HCT116 (cell line): Measurements from ENCODE around the gene RAVER2. TPM values are rescaled to one million over a fixed set of nuclear protein-coding genes. Genes with fewer than 3 reads are reported as not detected.
"Not testable (repeated sequence)": the region's sequence is repeated elsewhere in the genome, so short reads cannot be mapped to it uniquely, and the experiment has no call there.

Source experiments
- ATAC-seq: fragments of 200-7000 bp; cut with Tn5 transposase; 2 replicates; pipeline ENCODE4 v1.9.1; 2020; ENCODE audit warnings: mild to moderate bottlenecking, moderate library complexity
- BruUV-seq: library from RNA; stranded (reverse); fragments of 400-500 nt; replicated peaks from 2 replicates; lab custom pipeline; 2021; lab: Mats Ljungman, UMichigan
- CTCF ChIA-PET: fragments of 300-600 bp; sonication (Branson Sonifier 250); formaldehyde crosslinking; loops from one replicate; lab custom pipeline; 2021; ENCODE audit warnings: antibody characterized with exemption; lab: Charles Lee
- POLR2A ChIA-PET: fragments of 300-600, 350-600 bp; sonication (Branson Sonifier 250); formaldehyde crosslinking; loops from one replicate; lab custom pipeline; 2021; ENCODE audit warnings: antibody characterized with exemption; lab: Charles Lee
- RAD21 ChIA-PET, 2 experiments: fragments of 300-600 bp; sonication (Branson Sonifier 250); formaldehyde crosslinking; loops; one replicate each; lab custom pipeline; 2023; ENCODE audit warnings: low total read pairs in 2 of 2; ENCODE audit not compliant: uncharacterized antibody in 2 of 2, unreplicated experiment in 2 of 2, low non-redundant PET in 1 of 2; lab: Charles Lee
- DNase-seq: peaks from one replicate; pipeline ENCODE4 v3.0.0-alpha.2; 2010; ENCODE audit warnings: low read depth, low spot score
- H2AFZ ChIP-seq: fragments of 200-600 bp; shearing (Covaris generic), sonication (generic); 2 replicates; pipeline ENCODE4 v1.6.1; 2017; ENCODE audit warnings: low read depth, mixed run types, mixed read lengths, antibody characterized with exemption, low read length; ENCODE audit not compliant: poor library complexity, severe bottlenecking
- H3K27ac ChIP-seq: 2 replicates; pipeline ENCODE4 v1.5.1; 2012; ENCODE audit warnings: low read depth, low read length
- H3K27me3 ChIP-seq: fragments of 200-600 bp; sonication (generic); 2 replicates; pipeline ENCODE4 v1.6.1; 2016; ENCODE audit warnings: mixed run types, low read length, mixed read lengths; ENCODE audit not compliant: insufficient read depth
- H3K36me3 ChIP-seq, 2 experiments: fragments of 200-500 bp in 1 of 2; fragments of 200-600 bp in 1 of 2; sonication (Bioruptor generic) in 1 of 2; sonication (generic) in 1 of 2; 2 replicates each; pipeline versions ENCODE4 v1.5.1 to v1.6.1; 2014 to 2016; ENCODE audit warnings: low read length in 2 of 2, inconsistent platforms in 1 of 2, mixed read lengths in 1 of 2, mixed run types in 1 of 2; ENCODE audit not compliant: insufficient read depth in 2 of 2, control insufficient read depth in 1 of 2
- H3K4me1 ChIP-seq, 2 experiments: fragments of 200-600 bp in 1 of 2; sonication (generic) in 1 of 2; 2 replicates each; pipeline versions ENCODE4 v1.5.1 to v1.6.1; 2012 to 2017; ENCODE audit warnings: low read length in 2 of 2, inconsistent platforms in 1 of 2, mild to moderate bottlenecking in 1 of 2, mixed read lengths in 1 of 2, mixed run types in 1 of 2, moderate library complexity in 1 of 2; ENCODE audit not compliant: insufficient read depth in 2 of 2, control insufficient read depth in 1 of 2
- H3K4me2 ChIP-seq: fragments of 200-600 bp; sonication (generic); 2 replicates; pipeline ENCODE4 v1.6.1; 2017; ENCODE audit warnings: mixed run types, low read length, mixed read lengths
- H3K4me3 ChIP-seq, 2 experiments: fragments of 200-600 bp in 1 of 2; sonication (generic) in 1 of 2; replicated peaks in 1 of 2; 2 replicates each; pipeline ENCODE4 v1.5.1; 2011 to 2016; ENCODE audit warnings: low read length in 2 of 2, control low read depth in 1 of 2, low read depth in 1 of 2, mild to moderate bottlenecking in 1 of 2, mixed read lengths in 1 of 2, mixed run types in 1 of 2
- H3K79me2 ChIP-seq: fragments of 200-600 bp; sonication (generic); 2 replicates; pipeline ENCODE4 v1.6.1; 2017; ENCODE audit warnings: mild to moderate bottlenecking, mixed run types, low read length, moderate library complexity, mixed read lengths; ENCODE audit not compliant: insufficient read depth
- H3K9ac ChIP-seq: fragments of 200-600 bp; sonication (generic); 2 replicates; pipeline ENCODE4 v1.6.1; 2016; ENCODE audit warnings: low read length, mixed read lengths
- H3K9me2 ChIP-seq: fragments of 200-600 bp; sonication (generic), shearing (Covaris generic); 2 replicates; pipeline ENCODE4 v1.6.1; 2017; ENCODE audit warnings: mixed run types, mild to moderate bottlenecking, moderate library complexity; ENCODE audit not compliant: insufficient read depth
- H3K9me3 ChIP-seq, 2 experiments: fragments of 200-500 bp in 1 of 2; fragments of 200-600 bp in 1 of 2; sonication (Bioruptor generic) in 1 of 2; sonication (generic) in 1 of 2; 2 replicates each; pipeline ENCODE4 v1.6.1; 2014 to 2017; ENCODE audit warnings: low read length in 2 of 2, mixed read lengths in 2 of 2, inconsistent platforms in 1 of 2, low read depth in 1 of 2, mild to moderate bottlenecking in 1 of 2, mixed run types in 1 of 2, moderate library complexity in 1 of 2; ENCODE audit not compliant: control insufficient read depth in 1 of 2, insufficient read depth in 1 of 2
- H4K20me1 ChIP-seq: fragments of 200-600 bp; sonication (generic), shearing (Covaris generic); 2 replicates; pipeline ENCODE4 v1.6.1; 2017; ENCODE audit warnings: mixed run types, mild to moderate bottlenecking, moderate library complexity; ENCODE audit not compliant: insufficient read depth
- ELF1 ChIP-seq: IDR thresholded peaks from 2 replicates; pipeline ENCODE4 v1.6.1; 2012; ENCODE audit warnings: low read depth, borderline replicate concordance
- POLR2AphosphoS5 ChIP-seq: IDR thresholded peaks from 2 replicates; pipeline ENCODE4 v1.6.1; 2011; ENCODE audit warnings: mild to moderate bottlenecking, low read depth, low read length, moderate library complexity
- ZFX ChIP-seq: fragments of 450-650 bp; IDR thresholded peaks from 2 replicates; pipeline ENCODE4 v1.6.1; 2017
- ZNF274 ChIP-seq: fragments of 200-500 bp; sonication (Bioruptor generic); IDR thresholded peaks from 2 replicates; pipeline ENCODE4 v1.6.1; 2014; ENCODE audit warnings: mild to moderate bottlenecking, low read depth, low read length, inconsistent platforms
- intact Hi-C: fragments of 100-400 bp; cut with micrococcal nuclease; formaldehyde crosslinking; loops from 2 replicates; pipeline ENCODE4 v1.10.0; 2022
- total RNA-seq: library from RNA; stranded (reverse); gene quantifications from one replicate; pipeline ENCODE4 v1.2.1, GENCODE V29; 2021; ENCODE audit not compliant: unreplicated experiment

Gene RAVER2
- total RNA-seq, 1 experiment from 2014 or later, result 23.2 TPM

DNA sequence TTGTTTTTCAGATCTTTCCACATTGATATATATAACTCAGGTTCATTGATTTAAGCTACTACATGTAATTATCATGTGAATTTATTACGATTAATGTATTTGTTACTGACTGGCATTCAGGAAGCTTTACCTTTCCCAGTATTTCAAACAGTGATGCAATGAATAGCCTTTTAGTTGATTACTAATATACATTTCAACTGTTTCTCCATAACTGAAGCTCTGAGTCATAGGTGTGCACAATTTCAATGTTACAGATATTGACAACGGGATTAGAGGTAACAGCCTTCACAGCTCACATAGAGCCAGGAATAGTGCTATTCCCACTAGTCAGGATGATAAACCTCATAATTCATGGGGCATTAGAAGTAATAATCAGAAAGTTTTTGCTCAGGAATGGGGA lies 25.1 kb downstream of the RAVER2 start:
- RAD21 ChIA-PET, result no interaction called here
- no peak overlapping the region for H3K4me3 ChIP-seq
- TF ChIP-seq ZNF274, result no peak
- no peak for TF ChIP-seq POLR2AphosphoS5
- TF ChIP-seq, all 23 proteins: peak for 0
- no peaks in the 10 kb centered on the region; a peak in 1 of 4 replicates for H3K9me3 ChIP-seq
- no peak overlapping the region for H3K4me2 ChIP-seq
- no TSS peak for BruUV-seq
- ATAC-seq (no peak), DNase-seq (no peak)
- H3K9me2 ChIP-seq, result no peaks in the 10 kb centered on the region
- H3K9ac ChIP-seq, result no peak overlapping the region
- ChIA-PET CTCF (no interaction called here), POLR2A (no interaction called here)
- H3K79me2 ChIP-seq, result peaks cover 27% of the 10 kb centered on the region
- peaks cover 0 to 12% of the 10 kb centered on the region in 2 experiments; a peak in 1 of 4 replicates for H3K36me3 ChIP-seq
- intact Hi-C loops, result no loop called here
- no peak overlapping the region for H2AFZ ChIP-seq
- H4K20me1 ChIP-seq, result peaks cover 5% of the 10 kb centered on the region; the same call in 1 of the 2 replicates
- no peak overlapping the region for H3K27ac ChIP-seq
- H3K27me3 ChIP-seq, result no peaks in the 10 kb centered on the region
- no peaks in the 10 kb centered on the region for H3K4me1 ChIP-seq

GRCh38 chr1:64773306-64773705 lies 28.4 kb downstream of the RAVER2 start:
- H2AFZ ChIP-seq, H3K4me2 ChIP-seq, POLR2A ChIA-PET, H3K27ac ChIP-seq, H3K9ac ChIP-seq, H3K79me2 ChIP-seq, intact Hi-C loops, H3K9me2 ChIP-seq, RAD21 ChIA-PET, BruUV-seq, ATAC-seq, H3K9me3 ChIP-seq, H4K20me1 ChIP-seq, H3K4me3 ChIP-seq, DNase-seq, H3K4me1 ChIP-seq, CTCF ChIA-PET, H3K27me3 ChIP-seq: not testable (repeated sequence)
- peaks cover 0 to 12% of the 10 kb centered on the region in 2 experiments; a peak in 1 of 4 replicates for H3K36me3 ChIP-seq

- ChIA-PET CTCF (no interaction called here), RAD21 (no interaction called here), POLR2A (no interaction called here)
- Histone ChIP-seq H4K20me1 (no peaks in the 10 kb centered on the region), H3K9me3 (no peaks in the 10 kb centered on the region; a peak in 1 of 4 replicates), H3K36me3 (peaks cover 0 to 9% of the 10 kb centered on the region in 2 experiments; a peak in 1 of 4 replicates), H3K9ac (no peak overlapping the region), H3K4me2 (no peak overlapping the region), H3K4me1 (no peaks in the 10 kb centered on the region), H2AFZ (no peak overlapping the region), H3K4me3 (no peak overlapping the region), H3K79me2 (no peaks in the 10 kb centered on the region), H3K27ac (no peak overlapping the region), H3K9me2 (no peaks in the 10 kb centered on the region)
- no TSS peak for BruUV-seq
- no peak for ATAC-seq
- DNase-seq, result no peak
- intact Hi-C loops, result no loop called here
- no peak for TF ChIP-seq ZFX
- no peak for TF ChIP-seq ELF1
- TF ChIP-seq, all 23 proteins: peak for 0
- no peaks in the 10 kb centered on the region for H3K27me3 ChIP-seq
Measured at GRCh38 chr1:64775113-64775512, 30.2 kb downstream of the RAVER2 start.

DNA sequence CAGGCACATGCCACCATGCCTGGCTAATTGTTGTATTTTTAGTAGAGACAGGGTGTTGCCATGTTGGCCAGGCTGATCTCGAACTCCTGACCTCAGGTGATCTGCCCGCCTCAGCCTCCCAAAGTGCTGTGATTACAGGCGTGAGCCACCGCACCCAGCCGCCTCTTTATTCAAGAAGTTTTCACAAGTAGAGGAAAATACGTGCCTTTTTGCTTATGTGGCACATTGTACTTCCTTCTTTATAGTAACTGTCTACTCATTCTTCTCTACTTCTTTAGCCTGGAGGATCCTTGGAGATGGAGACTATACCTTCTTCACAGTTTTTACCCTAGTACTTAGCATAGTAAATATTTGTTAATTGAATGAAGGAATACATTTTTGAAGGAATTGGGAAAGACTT lies 37.2 kb downstream of the RAVER2 start:
- H2AFZ ChIP-seq, BruUV-seq, POLR2A ChIA-PET, H4K20me1 ChIP-seq, intact Hi-C loops, H3K4me3 ChIP-seq, H3K27me3 ChIP-seq, H3K9me2 ChIP-seq, H3K9me3 ChIP-seq, H3K36me3 ChIP-seq, ATAC-seq, H3K9ac ChIP-seq, H3K4me1 ChIP-seq, H3K79me2 ChIP-seq, DNase-seq, CTCF ChIA-PET, RAD21 ChIA-PET, H3K4me2 ChIP-seq, H3K27ac ChIP-seq: not testable (repeated sequence)
